H1 (cell line): ENCODE results near the gene DBNDD2. TPM values are rescaled to one million over a fixed set of nuclear protein-coding genes. Genes with fewer than 3 reads are reported as not detected.

Experiments
- CTCF ChIA-PET: fragments of 300-600 bp; sonication (Branson Sonifier 250); formaldehyde crosslinking; loops from one replicate; lab custom pipeline; 2021; ENCODE audit not compliant: partially characterized antibody; lab: Charles Lee
- POLR2A ChIA-PET: fragments of 300-600 bp; sonication (Branson Sonifier 250); formaldehyde crosslinking; loops from one replicate; lab custom pipeline; 2021; ENCODE audit warnings: inconsistent platforms; ENCODE audit not compliant: partially characterized antibody; lab: Charles Lee
- DNase-seq, 2 experiments: peaks; one replicate each; pipeline versions ENCODE4 v3.0.0 to v3.0.0-alpha.2; 2010 to 2022; ENCODE audit warnings: low spot score in 2 of 2, low read depth in 1 of 2, mixed read lengths in 1 of 2
- FAIRE-seq: peaks from 2 replicates; lab custom pipeline; 2011; peaks lifted over from hg19 to GRCh38; lab: Jason Lieb, UNC
- H2AFZ ChIP-seq: 2 replicates; pipeline ENCODE4 v1.8.1; 2012; ENCODE audit warnings: low read length, inconsistent platforms
- H2AK5ac ChIP-seq: 2 replicates; pipeline ENCODE4 v1.6.1; 2013; ENCODE audit warnings: low read depth, low read length
- H2BK120ac ChIP-seq: replicated peaks from 2 replicates; pipeline ENCODE3; 2013; ENCODE audit warnings: low read depth, low read length, inconsistent platforms
- H2BK12ac ChIP-seq: 2 replicates; pipeline ENCODE4 v1.6.1; 2013; ENCODE audit warnings: low read depth, low read length
- H2BK15ac ChIP-seq: 2 replicates; pipeline ENCODE4 v1.6.1; 2013; ENCODE audit warnings: low read length
- H2BK20ac ChIP-seq: 2 replicates; pipeline ENCODE4 v1.6.1; 2013; ENCODE audit warnings: low read length
- H2BK5ac ChIP-seq: 2 replicates; pipeline ENCODE4 v1.6.1; 2013; ENCODE audit warnings: low read depth, low read length
- H3K14ac ChIP-seq: 2 replicates; pipeline ENCODE4 v1.6.1; 2013; ENCODE audit warnings: inconsistent platforms; ENCODE audit not compliant: insufficient read length
- H3K18ac ChIP-seq: 2 replicates; pipeline ENCODE4 v1.6.1; 2013; ENCODE audit warnings: low read length; ENCODE audit errors: extremely low read depth
- H3K23ac ChIP-seq: 2 replicates; pipeline ENCODE4 v1.6.1; 2013; ENCODE audit warnings: inconsistent platforms; ENCODE audit not compliant: insufficient read length
- H3K23me2 ChIP-seq: 2 replicates; pipeline ENCODE4 v1.6.1; 2013; ENCODE audit warnings: low read depth, low read length
- H3K27ac ChIP-seq: 2 replicates; pipeline ENCODE4 v1.6.1; 2011; ENCODE audit warnings: low read depth, low read length, inconsistent platforms
- H3K27me3 ChIP-seq, 4 experiments: replicated peaks in 1 of 4; 1 replicate in 1 of 4; 2 replicates in 3 of 4; pipeline versions ENCODE4 v1.6.1 to v1.8.1; 2011 to 2013; ENCODE audit warnings: low read length in 3 of 4, mild to moderate bottlenecking in 3 of 4, inconsistent platforms in 2 of 4, mixed read lengths in 2 of 4, moderate library complexity in 1 of 4; ENCODE audit not compliant: control insufficient read depth in 3 of 4, insufficient read depth in 3 of 4; ENCODE audit errors: extremely low read depth in 1 of 4
- H3K36me3 ChIP-seq, 4 experiments: 2 replicates each; pipeline versions ENCODE4 v1.6.1 to v1.8.1; 2011 to 2013; ENCODE audit warnings: mild to moderate bottlenecking in 4 of 4, low read length in 3 of 4, moderate library complexity in 2 of 4, control low read depth in 1 of 4, inconsistent platforms in 1 of 4; ENCODE audit not compliant: insufficient read depth in 4 of 4, control insufficient read depth in 2 of 4
- H3K4ac ChIP-seq: replicated peaks from 2 replicates; pipeline ENCODE3; 2013; ENCODE audit warnings: low read length, low read depth, mixed read lengths, inconsistent platforms; ENCODE audit not compliant: insufficient read length
- H3K4me1 ChIP-seq, 4 experiments: replicated peaks in 1 of 4; 1 replicate in 1 of 4; 2 replicates in 3 of 4; pipeline versions ENCODE4 v1.6.1 to v1.8.1; 2011 to 2013; ENCODE audit warnings: low read length in 3 of 4, inconsistent platforms in 2 of 4, mixed read lengths in 1 of 4; ENCODE audit not compliant: insufficient read depth in 4 of 4, control insufficient read depth in 3 of 4
- H3K4me2 ChIP-seq, 2 experiments: 2 replicates each; pipeline versions ENCODE4 v1.6.1 to v1.8.1; 2011 to 2013; ENCODE audit warnings: low read depth in 2 of 2, low read length in 2 of 2, control low read depth in 1 of 2, inconsistent platforms in 1 of 2, mild to moderate bottlenecking in 1 of 2; ENCODE audit not compliant: insufficient read depth in 1 of 2
- H3K4me3 ChIP-seq, 4 experiments: fragments of 200-600, 300-600 bp in 1 of 4; sonication (generic), shearing (Covaris generic), sonication (Bioruptor Twin) in 1 of 4; 2 replicates each; pipeline versions ENCODE4 v1.5.1 to v1.8.1; 2011 to 2016; ENCODE audit warnings: low read length in 4 of 4, low read depth in 3 of 4, control low read depth in 2 of 4, inconsistent platforms in 2 of 4, mild to moderate bottlenecking in 2 of 4, mixed read lengths in 1 of 4, moderate library complexity in 1 of 4; ENCODE audit not compliant: insufficient read depth in 2 of 4; ENCODE audit errors: extremely low read depth in 1 of 4
- H3K56ac ChIP-seq: replicated peaks from 2 replicates; pipeline ENCODE3; 2013; ENCODE audit warnings: low read depth, mild to moderate bottlenecking, mixed read lengths, low read length, inconsistent platforms; ENCODE audit not compliant: insufficient read length
- H3K79me1 ChIP-seq: 2 replicates; pipeline ENCODE4 v1.6.1; 2013; ENCODE audit warnings: low read depth, low read length, control low read depth
- H3K79me2 ChIP-seq, 2 experiments: 2 replicates each; pipeline versions ENCODE4 v1.6.1 to v1.8.1; 2012 to 2013; ENCODE audit warnings: low read length in 2 of 2, mild to moderate bottlenecking in 2 of 2, inconsistent platforms in 1 of 2; ENCODE audit not compliant: insufficient read depth in 2 of 2, control insufficient read depth in 1 of 2
- H3K9ac ChIP-seq, 4 experiments: replicated peaks in 1 of 4; 1 replicate in 1 of 4; 2 replicates in 3 of 4; pipeline versions ENCODE4 v1.6.1 to v1.8.1; 2011 to 2013; ENCODE audit warnings: low read depth in 3 of 4, low read length in 3 of 4, control low read depth in 2 of 4, mild to moderate bottlenecking in 2 of 4, moderate library complexity in 2 of 4, inconsistent platforms in 1 of 4; ENCODE audit errors: extremely low read depth in 1 of 4
- H3K9me3 ChIP-seq, 2 experiments: 2 replicates each; pipeline versions ENCODE4 v1.6.1 to v1.8.1; 2012 to 2013; ENCODE audit warnings: mild to moderate bottlenecking in 2 of 2, moderate library complexity in 2 of 2, control low read depth in 1 of 2, inconsistent platforms in 1 of 2, low read depth in 1 of 2, low read length in 1 of 2, mixed read lengths in 1 of 2; ENCODE audit not compliant: insufficient read depth in 2 of 2
- H4K20me1 ChIP-seq, 2 experiments: replicated peaks in 1 of 2; 2 replicates each; pipeline versions ENCODE3 to v1.8.1; 2011 to 2013; ENCODE audit warnings: inconsistent platforms in 2 of 2, low read length in 2 of 2, mild to moderate bottlenecking in 1 of 2; ENCODE audit not compliant: insufficient read depth in 2 of 2, control insufficient read depth in 1 of 2
- H4K5ac ChIP-seq: 2 replicates; pipeline ENCODE4 v1.6.1; 2013; ENCODE audit warnings: low read length, low read depth, mixed read lengths, inconsistent platforms; ENCODE audit not compliant: insufficient read length
- H4K8ac ChIP-seq: 2 replicates; pipeline ENCODE4 v1.8.0; 2013; ENCODE audit warnings: mild to moderate bottlenecking, moderate library complexity, low read length, inconsistent platforms; ENCODE audit not compliant: insufficient read depth; ENCODE audit errors: extremely low read depth
- H4K91ac ChIP-seq: replicated peaks from 2 replicates; pipeline ENCODE3; 2013; ENCODE audit warnings: low read length, mixed read lengths, inconsistent platforms; ENCODE audit not compliant: insufficient read length
- ASH2L ChIP-seq: fragments of 200-600, 300-600 bp; sonication (generic); IDR thresholded peaks from one replicate; pipeline ENCODE4 v1.7.1; 2017; ENCODE audit warnings: low read length
- CBX8 ChIP-seq: fragments of 300-800, 300-1000 bp; sonication (generic); IDR thresholded peaks from 2 replicates; pipeline ENCODE4 v1.7.1; 2016; ENCODE audit warnings: low read depth, low read length, borderline replicate concordance
- SP2 ChIP-seq: IDR thresholded peaks from 2 replicates; pipeline ENCODE4 v1.6.1; 2012; ENCODE audit warnings: mild to moderate bottlenecking, low read length, inconsistent platforms
- TBP ChIP-seq: IDR thresholded peaks from 2 replicates; pipeline ENCODE4 v1.6.1; 2011; ENCODE audit warnings: low read depth, low read length, improper control_type of control experiment
- YY1 ChIP-seq: IDR thresholded peaks from 2 replicates; pipeline ENCODE4 v1.6.1; 2011; ENCODE audit warnings: low read depth, mild to moderate bottlenecking, low read length
- WGBS, 2 experiments: shearing (Covaris generic) in 1 of 2; methylation state at CpG; one replicate each; pipeline versions ENCODE4 v1.1.6 to v1.1.7; 2013 to 2015; ENCODE audit warnings: low lambda C conversion rate in 2 of 2, mixed read lengths in 2 of 2, inconsistent platforms in 1 of 2, low coverage in 1 of 2, missing lambda C conversion rate in 1 of 2; ENCODE audit not compliant: insufficient replicate concordance in 2 of 2, insufficient coverage in 1 of 2, insufficient read length in 1 of 2; ENCODE audit errors: extremely low coverage in 1 of 2, missing lambda C conversion rate in 1 of 2; 5-methylcytosine and 5-hydroxymethylcytosine counted together
- polyA plus RNA-seq, 7 experiments: library from polyadenylated mRNA; depleted of rRNA in 3 of 7; stranded (reverse) in 5 of 7; unstranded in 2 of 7; fragments of >200 nt in 5 of 7; fragments of 200-250 nt in 2 of 7; gene quantifications; 1 replicate in 5 of 7; 2 replicates in 1 of 7; 4 replicates in 1 of 7; pipeline versions ENCODE4 v1.2.1 to v1.2.3, GENCODE V29; 2011 to 2013; ENCODE audit warnings: missing spikeins in 2 of 7, mixed read lengths in 2 of 7
- total RNA-seq: library from RNA; stranded (reverse); fragmentation: NEBNext Ultra II Directional; extraction: Animal tissue kit (Norgen Biotek cat#: 25700); gene quantifications from 2 replicates; pipeline ENCODE4 v1.2.1, GENCODE V29; 2021
- TF ChIP-seq, protein P1 (sequence below): IDR thresholded peaks from 2 replicates; pipeline ENCODE4 v1.6.1; 2012; ENCODE audit warnings: inconsistent platforms

The DBNDD2 gene
- total and polyA plus RNA-seq, 2 of the 8 experiments (the other 6 are each of a cell fraction or from before 2014, with no cell fraction given), result 55.8 to 96.3 TPM

DNA sequence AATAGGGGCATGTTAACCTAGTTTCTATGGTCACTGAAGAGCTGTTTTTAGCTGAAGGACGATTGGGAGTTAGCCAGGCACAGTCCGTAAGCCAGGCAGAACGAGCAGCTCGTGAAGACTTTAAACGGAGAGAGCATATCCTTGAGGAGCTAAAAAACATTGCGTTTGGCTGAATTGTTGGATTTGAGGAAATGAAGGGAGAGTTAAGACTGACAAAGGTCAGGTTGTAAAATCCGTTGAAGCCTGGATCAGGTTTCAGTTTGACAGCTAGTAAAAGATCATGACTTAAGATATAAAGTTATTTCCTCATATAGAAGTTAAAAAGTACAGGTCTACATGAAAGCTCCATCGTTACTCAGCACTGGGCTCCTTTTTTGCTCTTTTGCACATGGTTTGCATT, 2.8 kb downstream of the DBNDD2 start:
- Histone ChIP-seq H3K9me3 (no peaks in the 10 kb centered on the region), H3K27ac (no peak overlapping the region), H3K56ac (no peak overlapping the region), H2BK120ac (no peak overlapping the region), H3K27me3 (peaks cover 0 to 4% (median 2%) of the 10 kb centered on the region in 4 experiments; a peak in 4 of 7 replicates), H3K23ac (no peak overlapping the region), H2AFZ (no peak overlapping the region), H3K4me1 (peaks cover 0 to 11% (median 3%) of the 10 kb centered on the region in 4 experiments; a peak in 5 of 7 replicates), H3K4ac (no peak overlapping the region), H3K4me3 (no peak overlapping the region), H2BK5ac (no peak overlapping the region), H4K91ac (no peak overlapping the region), H3K23me2 (peaks cover 18% of the 10 kb centered on the region), H3K9ac (no peak overlapping the region), H2AK5ac (no peak overlapping the region), H3K79me1 (no peaks in the 10 kb centered on the region), H4K20me1 (peaks cover 4 to 5% of the 10 kb centered on the region in 2 experiments), H3K18ac (no peak overlapping the region), H2BK12ac (no peak overlapping the region), H4K8ac (no peak overlapping the region), H3K4me2 (no peak overlapping the region), H2BK15ac (no peak overlapping the region), H3K79me2 (peaks cover 0 to 9% of the 10 kb centered on the region in 2 experiments; a peak in 1 of 4 replicates), H3K14ac (no peak overlapping the region), H4K5ac (no peak overlapping the region), H2BK20ac (no peak overlapping the region), H3K36me3 (peaks cover 5 to 15% (median 13%) of the 10 kb centered on the region in 4 experiments)
- TF ChIP-seq SP2, result no peak
- TF ChIP-seq ASH2L, result no peak
- no peak for TF ChIP-seq CBX8
- TF ChIP-seq YY1, result no peak
- no peak for TF ChIP-seq TBP
- TF ChIP-seq, protein P1, sequence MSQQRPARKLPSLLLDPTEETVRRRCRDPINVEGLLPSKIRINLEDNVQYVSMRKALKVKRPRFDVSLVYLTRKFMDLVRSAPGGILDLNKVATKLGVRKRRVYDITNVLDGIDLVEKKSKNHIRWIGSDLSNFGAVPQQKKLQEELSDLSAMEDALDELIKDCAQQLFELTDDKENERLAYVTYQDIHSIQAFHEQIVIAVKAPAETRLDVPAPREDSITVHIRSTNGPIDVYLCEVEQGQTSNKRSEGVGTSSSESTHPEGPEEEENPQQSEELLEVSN, result no peak
- WGBS, 2 experiments, result 91% methylated on average over 8 of the region's 8 CpGs; no CpG with 5 or more reads in 1 of the 2 experiments
- no peak for FAIRE-seq
- no peak for DNase-seq
- ChIA-PET CTCF (interaction anchor here (1.1 to 12.6 kb wide), 7 partner anchors 26 to 99 kb away, joined by 3 to 127 read pairs (median 4); partner anchors contain the start of genes SYS1 and TP53TG5), POLR2A (interaction anchor here (1.1 to 1.7 kb wide), 5 partner anchors 11 to 60 kb away, joined by 3 to 5 read pairs (median 3); partner anchors contain the start of gene SYS1)
